BLaER1 (cell line): ENCODE results near the gene PTCHD4.

Source experiments
- H3K27ac ChIP-seq: shearing (Covaris generic); formaldehyde crosslinking; 2 replicates; pipeline ENCODE4 v1.8.1; 2022
- H3K27me3 ChIP-seq: shearing (Covaris generic); formaldehyde crosslinking; 2 replicates; pipeline ENCODE4 v1.8.1; 2022
- H3K36me3 ChIP-seq: shearing (Covaris generic); formaldehyde crosslinking; 2 replicates; pipeline ENCODE4 v1.8.1; 2022
- H3K4me1 ChIP-seq: shearing (Covaris generic); formaldehyde crosslinking; 2 replicates; pipeline ENCODE4 v1.8.1; 2022
- H3K4me2 ChIP-seq: shearing (Covaris generic); formaldehyde crosslinking; 2 replicates; pipeline ENCODE4 v1.8.1; 2022
- H3K4me3 ChIP-seq: shearing (Covaris generic); formaldehyde crosslinking; 2 replicates; pipeline ENCODE4 v1.8.1; 2022
- H3K9ac ChIP-seq: shearing (Covaris generic); formaldehyde crosslinking; 2 replicates; pipeline ENCODE4 v1.8.1; 2022
- H3K9me3 ChIP-seq: shearing (Covaris generic); formaldehyde crosslinking; 2 replicates; pipeline ENCODE4 v1.8.1; 2022
- H4K20me1 ChIP-seq: shearing (Covaris generic); formaldehyde crosslinking; 2 replicates; pipeline ENCODE4 v1.8.1; 2022
- Cebpa-rat ChIP-seq: shearing (Covaris generic); IDR thresholded peaks from 2 replicates; pipeline ENCODE4 v1.8.1; 2022

The PTCHD4 gene

GRCh38 chr6:48100588-48100895 lies 10.5 kb downstream of the PTCHD4 start:
- H3K4me2 ChIP-seq: no peak overlapping the region
- H3K27ac ChIP-seq: no peak overlapping the region
- H3K36me3 ChIP-seq: no peaks in the 10 kb centered on the region
- no peak overlapping the region for H3K4me3 ChIP-seq
- H3K27me3 ChIP-seq: no peaks in the 10 kb centered on the region
- no peak for TF ChIP-seq Cebpa-rat
- H4K20me1 ChIP-seq: no peaks in the 10 kb centered on the region
- no peaks in the 10 kb centered on the region for H3K4me1 ChIP-seq
- no peaks in the 10 kb centered on the region for H3K9me3 ChIP-seq
- no peak overlapping the region for H3K9ac ChIP-seq

GRCh38 chr6:48099713-48100587 lies 11.0 kb downstream of the PTCHD4 start:
- Histone ChIP-seq H3K9ac (no peak overlapping the region), H3K4me1 (no peaks in the 10 kb centered on the region), H3K9me3 (no peaks in the 10 kb centered on the region), H3K27me3 (no peaks in the 10 kb centered on the region), H3K4me3 (no peak overlapping the region), H3K4me2 (no peak overlapping the region), H4K20me1 (no peaks in the 10 kb centered on the region), H3K27ac (no peak overlapping the region), H3K36me3 (no peaks in the 10 kb centered on the region)
- TF ChIP-seq Cebpa-rat: no peak

- no peaks in the 10 kb centered on the region for H4K20me1 ChIP-seq
- no peaks in the 10 kb centered on the region for H3K36me3 ChIP-seq
- H3K4me1 ChIP-seq: no peaks in the 10 kb centered on the region
- H3K4me2 ChIP-seq: no peak overlapping the region
- H3K9me3 ChIP-seq: no peaks in the 10 kb centered on the region
- no peaks in the 10 kb centered on the region for H3K27me3 ChIP-seq
- H3K9ac ChIP-seq: no peak overlapping the region
- TF ChIP-seq Cebpa-rat: no peak
- no peak overlapping the region for H3K27ac ChIP-seq
- H3K4me3 ChIP-seq: no peak overlapping the region
These were observed 12.1 kb downstream of the PTCHD4 start for GRCh38 chr6:48098923-48099322.

GRCh38 chr6:48092550-48093217 lies 18.3 kb downstream of the PTCHD4 start:
- no peak for TF ChIP-seq Cebpa-rat
- H3K36me3 ChIP-seq: no peaks in the 10 kb centered on the region
- H3K27me3 ChIP-seq: no peaks in the 10 kb centered on the region
- H3K4me1 ChIP-seq: no peaks in the 10 kb centered on the region
- no peaks in the 10 kb centered on the region for H4K20me1 ChIP-seq
- no peak overlapping the region for H3K4me2 ChIP-seq
- no peak overlapping the region for H3K9ac ChIP-seq
- H3K27ac ChIP-seq: no peak overlapping the region
- no peaks in the 10 kb centered on the region for H3K9me3 ChIP-seq
- no peak overlapping the region for H3K4me3 ChIP-seq

GRCh38 chr6:48090546-48090945 lies 20.5 kb downstream of the PTCHD4 start:
- H3K4me1 ChIP-seq: no peaks in the 10 kb centered on the region
- no peak overlapping the region for H3K4me3 ChIP-seq
- no peaks in the 10 kb centered on the region for H3K9me3 ChIP-seq
- H4K20me1 ChIP-seq: no peaks in the 10 kb centered on the region
- TF ChIP-seq Cebpa-rat: no peak
- H3K27ac ChIP-seq: no peak overlapping the region
- H3K9ac ChIP-seq: no peak overlapping the region
- no peaks in the 10 kb centered on the region for H3K36me3 ChIP-seq
- no peak overlapping the region for H3K4me2 ChIP-seq
- no peaks in the 10 kb centered on the region for H3K27me3 ChIP-seq

GRCh38 chr6:48087448-48087847 lies 23.5 kb downstream of the PTCHD4 start:
- TF ChIP-seq Cebpa-rat: no peak
- Histone ChIP-seq H3K9me3 (no peaks in the 10 kb centered on the region), H3K27ac (no peak overlapping the region), H3K27me3 (no peaks in the 10 kb centered on the region), H3K36me3 (no peaks in the 10 kb centered on the region), H3K9ac (no peak overlapping the region), H3K4me2 (no peak overlapping the region), H3K4me1 (no peaks in the 10 kb centered on the region), H4K20me1 (no peaks in the 10 kb centered on the region), H3K4me3 (no peak overlapping the region)

- no peaks in the 10 kb centered on the region for H3K9me3 ChIP-seq
- no peaks in the 10 kb centered on the region for H3K27me3 ChIP-seq
- no peak overlapping the region for H3K4me2 ChIP-seq
- H4K20me1 ChIP-seq: no peaks in the 10 kb centered on the region
- no peak overlapping the region for H3K9ac ChIP-seq
- no peak overlapping the region for H3K4me3 ChIP-seq
- no peaks in the 10 kb centered on the region for H3K36me3 ChIP-seq
- no peak overlapping the region for H3K27ac ChIP-seq
- no peaks in the 10 kb centered on the region for H3K4me1 ChIP-seq
- TF ChIP-seq Cebpa-rat: no peak
These were observed 24.8 kb downstream of the PTCHD4 start for GRCh38 chr6:48086187-48086586.

- no peaks in the 10 kb centered on the region for H3K36me3 ChIP-seq
- no peak overlapping the region for H3K4me2 ChIP-seq
- no peak for TF ChIP-seq Cebpa-rat
- H3K9me3 ChIP-seq: no peaks in the 10 kb centered on the region
- no peak overlapping the region for H3K9ac ChIP-seq
- no peaks in the 10 kb centered on the region for H4K20me1 ChIP-seq
- H3K4me3 ChIP-seq: no peak overlapping the region
- no peaks in the 10 kb centered on the region for H3K4me1 ChIP-seq
- no peaks in the 10 kb centered on the region for H3K27me3 ChIP-seq
- H3K27ac ChIP-seq: no peak overlapping the region
These were observed 25.8 kb downstream of the PTCHD4 start for GRCh38 chr6:48085131-48085741.

GRCh38 chr6:48084201-48084600 lies 26.8 kb downstream of the PTCHD4 start:
- Histone ChIP-seq H3K4me2 (no peak overlapping the region), H3K9me3 (no peaks in the 10 kb centered on the region), H3K27me3 (no peaks in the 10 kb centered on the region), H3K4me1 (no peaks in the 10 kb centered on the region), H3K4me3 (no peak overlapping the region), H3K27ac (no peak overlapping the region), H3K36me3 (no peaks in the 10 kb centered on the region), H3K9ac (no peak overlapping the region), H4K20me1 (no peaks in the 10 kb centered on the region)
- TF ChIP-seq Cebpa-rat: no peak
